Measurements from ENCODE around the gene COL13A1. TPM values are rescaled to one million over a fixed set of nuclear protein-coding genes. Genes with fewer than 3 reads are reported as not detected.
A peak's percentile ranks its signal among the peaks of the same experiment; 100 is the strongest.

The COL13A1 gene
- total RNA-seq, 1 experiment from 2014 or later, result 3.6 TPM

DNA sequence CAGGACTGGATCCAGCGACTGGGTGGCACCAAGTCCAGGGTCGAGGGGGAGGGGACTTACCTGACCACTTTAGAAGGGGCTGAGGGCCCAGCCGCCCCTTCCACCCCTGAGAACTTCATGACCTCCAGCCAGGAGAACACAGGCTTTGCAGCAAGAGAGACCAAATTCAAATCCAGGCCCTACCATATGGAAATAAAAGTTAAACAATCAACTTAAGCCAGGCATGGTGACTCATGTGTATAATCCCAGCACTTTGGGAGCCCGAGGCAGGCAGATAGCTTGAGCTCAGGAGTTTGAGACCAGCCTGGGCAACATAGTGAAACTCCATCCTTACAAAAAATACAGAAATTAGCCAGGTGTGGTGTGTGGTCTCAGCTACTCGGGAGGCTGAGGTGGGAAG is 61.9 kb downstream of the COL13A1 start:
- WGBS (ENCODE audit: extremely low coverage, insufficient read length, low lambda C conversion rate), result no CpG with 5 or more reads among the region's 5 CpGs
- H3K27ac Mint-ChIP-seq, result 0 out of 7 replicates have a peak overlapping the region, but pooled peaks of 1 of the 3 experiments have one; percentile 55

More for the DNA sequence above, 61.9 kb downstream of the COL13A1 start:
- Histone ChIP-seq H4K8ac (replicated peaks; ENCODE audit: insufficient read length, low read depth, low read length) (no peak overlapping the region), H3K79me2 (ENCODE audit: insufficient read depth, low read length) (no peaks in the 10 kb centered on the region), H2BK20ac (ENCODE audit: low read depth, low read length, poor library complexity, severe bottlenecking) (no peak overlapping the region), H3K9me3 (ENCODE audit: control insufficient read depth, low read depth, low read length) (no peaks in the 10 kb centered on the region), H2AFZ (ENCODE audit: low read length) (no peak overlapping the region), H3K4me2 (ENCODE audit: insufficient read depth, insufficient read length, low read length) (no peak overlapping the region), H4K20me1 (ENCODE audit: control insufficient read depth, insufficient read depth, insufficient read length) (no peaks in the 10 kb centered on the region), H3T11ph (ENCODE audit: low read length) (no peak overlapping the region), H2BK15ac (ENCODE audit: low read depth, low read length) (no peak overlapping the region), H3K27ac (ENCODE audit: insufficient read length, low read depth, low read length) (no peak overlapping the region), H3K79me1 (ENCODE audit: insufficient read depth, low read depth, low read length, poor library complexity, severe bottlenecking) (no peaks in the 10 kb centered on the region), H3K9ac (ENCODE audit: extremely low read depth, insufficient read length, low read length) (no peak overlapping the region), H3K27me3 (ENCODE audit: insufficient read depth, low read length) (no peaks in the 10 kb centered on the region), H3K4ac (ENCODE audit: low read depth, low read length) (no peak overlapping the region), H2BK5ac (ENCODE audit: insufficient read length, low read length) (no peak overlapping the region), H2BK120ac (ENCODE audit: low read depth, low read length, poor library complexity, severe bottlenecking) (no peak overlapping the region), H3K14ac (ENCODE audit: insufficient read depth, low read length) (no peak overlapping the region; the same call in 1 of the 2 replicates), H3K18ac (ENCODE audit: insufficient read length, low read depth, low read length) (no peak overlapping the region), H2AK5ac (ENCODE audit: insufficient read length, low read length) (no peak overlapping the region), H4K91ac (ENCODE audit: insufficient read length, low read depth, low read length) (no peak overlapping the region), H3K23me2 (ENCODE audit: insufficient read length, low read depth, low read length, poor library complexity, severe bottlenecking) (peaks cover 2% of the 10 kb centered on the region), H3K4me1 (ENCODE audit: insufficient read depth, low read length) (peaks cover 13% of the 10 kb centered on the region), H3K23ac (ENCODE audit: insufficient read length, low read depth, low read length) (no peak overlapping the region), H2BK12ac (ENCODE audit: insufficient read length, low read depth, low read length) (no peak overlapping the region), H3K56ac (ENCODE audit: insufficient read length, low read depth, low read length) (no peak overlapping the region), H4K5ac (ENCODE audit: insufficient read length, low read depth, low read length) (no peak overlapping the region)
- Mint-ChIP-seq H3K4me3 (no peak overlapping the region), H3K36me3 (ENCODE audit: insufficient read depth in 1 of 3, low read depth in 3 of 3) (no peaks in the 10 kb centered on the region), H3K9me3 (no peaks in the 10 kb centered on the region), H3K4me1 (peaks cover 62 to 72% of the 10 kb centered on the region in 2 experiments), H3K27me3 (ENCODE audit: low read depth) (peaks cover 9% of the 10 kb centered on the region)
- TF ChIP-seq, protein P1, sequence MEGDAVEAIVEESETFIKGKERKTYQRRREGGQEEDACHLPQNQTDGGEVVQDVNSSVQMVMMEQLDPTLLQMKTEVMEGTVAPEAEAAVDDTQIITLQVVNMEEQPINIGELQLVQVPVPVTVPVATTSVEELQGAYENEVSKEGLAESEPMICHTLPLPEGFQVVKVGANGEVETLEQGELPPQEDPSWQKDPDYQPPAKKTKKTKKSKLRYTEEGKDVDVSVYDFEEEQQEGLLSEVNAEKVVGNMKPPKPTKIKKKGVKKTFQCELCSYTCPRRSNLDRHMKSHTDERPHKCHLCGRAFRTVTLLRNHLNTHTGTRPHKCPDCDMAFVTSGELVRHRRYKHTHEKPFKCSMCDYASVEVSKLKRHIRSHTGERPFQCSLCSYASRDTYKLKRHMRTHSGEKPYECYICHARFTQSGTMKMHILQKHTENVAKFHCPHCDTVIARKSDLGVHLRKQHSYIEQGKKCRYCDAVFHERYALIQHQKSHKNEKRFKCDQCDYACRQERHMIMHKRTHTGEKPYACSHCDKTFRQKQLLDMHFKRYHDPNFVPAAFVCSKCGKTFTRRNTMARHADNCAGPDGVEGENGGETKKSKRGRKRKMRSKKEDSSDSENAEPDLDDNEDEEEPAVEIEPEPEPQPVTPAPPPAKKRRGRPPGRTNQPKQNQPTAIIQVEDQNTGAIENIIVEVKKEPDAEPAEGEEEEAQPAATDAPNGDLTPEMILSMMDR (conservative IDR thresholded peaks at IDR 0.05), result no peak
- no peak for DNase-seq

Data from H9 (cell line).